Measurements from ENCODE around the gene PCDHB13. TPM values are rescaled to one million over a fixed set of nuclear protein-coding genes. Genes with fewer than 3 reads are reported as not detected.
"Not testable (repeated sequence)": the region's sequence is repeated elsewhere in the genome, so short reads cannot be mapped to it uniquely, and the experiment has no call there.

The PCDHB13 gene
- total RNA-seq (5.9 TPM), polyA plus RNA-seq (ENCODE audit: insufficient read depth, low read depth, low replicate concordance) (0.86 TPM)
- long read RNA-seq, donor 1, full-length matches to known transcripts: 4 of 4 reads
- long read RNA-seq, donor 1, partial matches to known transcripts: 0 of 4 reads
- long read RNA-seq, donor 1, other reads (novel, unspliced or antisense): 0 of 4 reads
- long read RNA-seq, donor 2, full-length matches to known transcripts: 6 of 6 reads
- long read RNA-seq, donor 2, partial matches to known transcripts: 0 of 6 reads
- long read RNA-seq, donor 2, other reads (novel, unspliced or antisense): 0 of 6 reads
- long read RNA-seq, donor 3, full-length matches to known transcripts: 4 of 4 reads
- long read RNA-seq, donor 3, partial matches to known transcripts: 0 of 4 reads
- long read RNA-seq, donor 3, other reads (novel, unspliced or antisense): 0 of 4 reads
- long read RNA-seq, donor 4, full-length matches to known transcripts: 2 of 2 reads
- long read RNA-seq, donor 4, partial matches to known transcripts: 0 of 2 reads
- long read RNA-seq, donor 4, other reads (novel, unspliced or antisense): 0 of 2 reads
- long read RNA-seq, donor 5, full-length matches to known transcripts: 1 of 1 reads
- long read RNA-seq, donor 5, partial matches to known transcripts: 0 of 1 reads
- long read RNA-seq, donor 5, other reads (novel, unspliced or antisense): 0 of 1 reads
- long read RNA-seq, donor 6, full-length matches to known transcripts: 1 of 1 reads
- long read RNA-seq, donor 6, partial matches to known transcripts: 0 of 1 reads
- long read RNA-seq, donor 6, other reads (novel, unspliced or antisense): 0 of 1 reads
- long read RNA-seq, donor 7, full-length matches to known transcripts: 1 of 1 reads
- long read RNA-seq, donor 7, partial matches to known transcripts: 0 of 1 reads
- long read RNA-seq, donor 7, other reads (novel, unspliced or antisense): 0 of 1 reads
- long read RNA-seq, donor 8, full-length matches to known transcripts: 5 of 5 reads
- long read RNA-seq, donor 8, partial matches to known transcripts: 0 of 5 reads
- long read RNA-seq, donor 8, other reads (novel, unspliced or antisense): 0 of 5 reads
- long read RNA-seq, donor 9, full-length matches to known transcripts: 2 of 2 reads
- long read RNA-seq, donor 9, partial matches to known transcripts: 0 of 2 reads
- long read RNA-seq, donor 9, other reads (novel, unspliced or antisense): 0 of 2 reads
- long read RNA-seq, donor 10, full-length matches to known transcripts: 11 of 11 reads
- long read RNA-seq, donor 10, partial matches to known transcripts: 0 of 11 reads
- long read RNA-seq, donor 10, other reads (novel, unspliced or antisense): 0 of 11 reads

- DNase-seq: peak in 4 of 5 donors; percentile 34 to 56 (median 48)
- H3K4me3 ChIP-seq (ENCODE audit: low read length in 3 of 3): peak within 1 kb of the TSS in 1 of 3 donors; percentile 12
- H3K27me3 ChIP-seq (ENCODE audit: control insufficient read depth, insufficient read depth, low read length); intact Hi-C loops (cut with DNase I); H3K4me1 ChIP-seq (ENCODE audit: control insufficient read depth in 2 of 3, insufficient read depth in 2 of 3, low read depth in 1 of 3, low read length in 3 of 3); FAIRE-seq; H3K9ac ChIP-seq (ENCODE audit: low read length in 3 of 3); H3K36me3 ChIP-seq (ENCODE audit: control insufficient read depth in 2 of 3, insufficient read depth in 3 of 3, low read length in 3 of 3); H3K27ac ChIP-seq (ENCODE audit: low read depth in 2 of 2, low read length in 2 of 2): not testable (repeated sequence)
- H3K9me3 ChIP-seq (ENCODE audit: control insufficient read depth in 2 of 3, insufficient read depth in 1 of 3, low read length in 3 of 3): peaks cover 0 to 40% (median 16%) of the 10 kb centered on the region in 3 donors
Measured at GRCh38 chr5:141213656-141214339, at the start of gene PCDHB13. Gene PCDHB13, plus strand, starts transcription at chr5:141213919. Its CDS starts 205 bp downstream, at chr5:141214124.

DNA sequence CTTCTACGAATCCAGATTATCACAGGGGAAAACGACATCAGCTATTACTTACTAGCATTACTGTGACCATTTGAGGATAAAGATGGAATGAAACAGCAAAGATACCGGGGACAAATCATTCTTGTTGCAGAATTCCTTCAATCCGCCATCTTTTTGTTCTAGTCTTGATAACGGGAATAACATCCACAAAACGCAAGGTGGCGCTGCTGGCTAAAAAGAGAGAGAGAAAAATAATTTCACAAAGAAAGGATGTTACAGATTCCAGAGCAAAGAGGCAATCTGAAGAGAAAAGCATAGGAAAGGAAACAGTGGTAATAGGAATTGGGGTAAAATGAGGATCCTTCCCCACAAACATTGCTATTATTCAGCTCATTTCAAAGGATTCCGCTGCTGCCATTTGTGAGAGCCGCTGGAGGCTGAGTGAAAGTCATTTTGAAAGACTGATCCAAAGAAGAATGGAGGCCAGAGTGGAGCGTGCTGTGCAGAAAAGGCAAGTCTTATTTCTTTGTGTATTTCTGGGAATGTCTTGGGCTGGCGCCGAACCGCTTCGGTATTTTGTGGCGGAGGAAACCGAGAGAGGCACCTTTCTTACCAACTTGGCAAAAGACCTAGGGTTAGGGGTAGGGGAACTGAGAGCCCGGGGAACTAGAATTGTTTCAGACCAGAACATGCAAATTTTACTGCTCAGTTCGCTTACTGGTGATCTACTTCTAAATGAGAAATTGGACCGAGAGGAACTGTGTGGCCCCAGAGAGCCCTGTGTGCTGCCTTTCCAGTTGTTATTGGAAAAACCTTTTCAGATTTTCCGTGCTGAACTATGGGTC lies 41.1 kb upstream of the PCDHB13 start, which contains the start of gene PCDHB7:
PCDHB7 (plus strand) TSS at position 264 of the 824 bp plus-strand sequence; CDS start at position 456, 192 bp downstream.
- peak within 1 kb of the TSS in 1 of 3 donors; percentile 27 for H3K9ac ChIP-seq (ENCODE audit: low read length in 3 of 3)
- peaks cover 2% of the 10 kb centered on the region for H3K27me3 ChIP-seq (ENCODE audit: control insufficient read depth, insufficient read depth, low read length)
- intact Hi-C loops (cut with DNase I): no loop called here
- peak in 3 of 5 donors; percentile 22 to 82 (median 57) for DNase-seq
- peak; percentile 34 for TF ChIP-seq CTCF (IDR thresholded peaks at IDR 0.05; ENCODE audit: borderline replicate concordance, extremely low read depth, insufficient read depth)
- no peak for FAIRE-seq
- H3K9me3 ChIP-seq (ENCODE audit: control insufficient read depth in 2 of 3, insufficient read depth in 1 of 3, low read length in 3 of 3): peaks cover 2 to 18% (median 12%) of the 10 kb centered on the region in 3 donors
- H3K4me1 ChIP-seq (ENCODE audit: control insufficient read depth in 2 of 3, insufficient read depth in 2 of 3, low read depth in 1 of 3, low read length in 3 of 3): no peaks in the 10 kb centered on the region
- H3K27ac ChIP-seq (ENCODE audit: low read depth in 2 of 2, low read length in 2 of 2): no peak within 1 kb of the TSS
- peak within 1 kb of the TSS; percentile 40 to 55 (median 40) for H3K4me3 ChIP-seq (ENCODE audit: low read length in 3 of 3)
- H3K36me3 ChIP-seq (ENCODE audit: control insufficient read depth in 2 of 3, insufficient read depth in 3 of 3, low read length in 3 of 3): no peaks in the 10 kb centered on the region

DNA sequence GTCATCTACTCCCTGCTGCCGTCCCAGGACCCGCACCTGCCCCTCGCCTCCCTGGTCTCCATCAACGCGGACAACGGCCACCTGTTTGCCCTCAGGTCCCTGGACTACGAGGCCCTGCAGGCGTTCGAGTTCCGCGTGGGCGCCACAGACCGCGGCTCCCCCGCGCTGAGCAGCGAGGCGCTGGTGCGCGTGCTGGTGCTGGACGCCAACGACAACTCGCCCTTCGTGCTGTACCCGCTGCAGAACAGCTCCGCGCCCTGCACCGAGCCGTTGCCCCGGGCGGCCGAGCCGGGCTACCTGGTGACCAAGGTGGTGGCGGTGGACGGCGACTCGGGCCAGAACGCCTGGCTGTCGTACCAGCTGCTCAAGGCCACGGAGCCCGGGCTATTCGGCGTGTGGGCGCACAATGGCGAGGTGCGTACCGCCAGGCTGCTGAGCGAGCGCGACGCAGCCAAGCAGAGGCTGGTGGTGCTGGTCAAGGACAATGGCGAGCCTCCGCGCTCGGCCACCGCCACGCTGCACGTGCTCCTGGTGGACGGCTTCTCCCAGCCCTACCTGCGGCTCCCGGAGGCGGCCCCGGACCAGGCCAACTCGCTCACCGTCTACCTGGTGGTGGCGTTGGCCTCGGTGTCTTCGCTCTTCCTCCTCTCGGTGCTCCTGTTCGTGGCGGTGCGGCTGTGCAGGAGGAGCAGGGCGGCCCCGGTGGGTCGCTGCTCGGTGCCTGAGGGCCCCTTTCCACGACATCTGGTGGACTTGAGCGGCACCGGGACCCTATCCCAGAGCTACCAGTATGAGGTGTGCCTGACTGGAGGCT lies 39.2 kb upstream of the PCDHB13 start:
- intact Hi-C loops (cut with DNase I); H3K4me3 ChIP-seq (ENCODE audit: low read length in 3 of 3); FAIRE-seq; H3K9ac ChIP-seq (ENCODE audit: low read length in 3 of 3); H3K36me3 ChIP-seq (ENCODE audit: control insufficient read depth in 2 of 3, insufficient read depth in 3 of 3, low read length in 3 of 3); DNase-seq; H3K4me1 ChIP-seq (ENCODE audit: control insufficient read depth in 2 of 3, insufficient read depth in 2 of 3, low read depth in 1 of 3, low read length in 3 of 3); H3K27me3 ChIP-seq (ENCODE audit: control insufficient read depth, insufficient read depth, low read length); H3K27ac ChIP-seq (ENCODE audit: low read depth in 2 of 2, low read length in 2 of 2): not testable (repeated sequence)
- H3K9me3 ChIP-seq (ENCODE audit: control insufficient read depth in 2 of 3, insufficient read depth in 1 of 3, low read length in 3 of 3): peaks cover 2 to 25% (median 18%) of the 10 kb centered on the region in 3 donors

All from kidney (tissue), 22 donors.